Left colon (tissue), 2 donors: ENCODE measurements around the gene NKX2-4. TPM values are rescaled to one million over a fixed set of nuclear protein-coding genes. Genes with fewer than 3 reads are reported as not detected.
A peak's percentile ranks its signal among the peaks of the same experiment; 100 is the strongest.

Experiments used
- ATAC-seq: fragments of 200-7000 bp; cut with Tn5 transposase; one replicate; pipeline ENCODE4 v1.9.1; 2020; ENCODE audit warnings: mild to moderate bottlenecking, moderate library complexity
- DNase-seq, 2 donors: peaks; one replicate each; pipeline ENCODE4 v3.0.0-alpha.2; 2020
- intact Hi-C, 2 donors: fragments of 100-400 bp; cut with DNase I in 1 of 2; cut with micrococcal nuclease in 1 of 2; formaldehyde crosslinking; loops; one replicate each; pipeline versions ENCODE4 v1.11.2 to v1.14.0; 2022; cut with DNase I, micrococcal nuclease
- total RNA-seq, 2 donors: library from RNA; stranded (reverse); fragmentation: NEBNext Ultra II Directional; extraction: Animal tissue kit (Norgen Biotek cat#: 25700); gene quantifications; one replicate each; pipeline ENCODE4 v1.2.1, GENCODE V29; 2021
- donor health status: DM: no; HTN: no; CAD: no.
- donor health status: DM: yes; HTN: yes; CAD: no.

The NKX2-4 gene
- total RNA-seq, 2 donors from 2014 or later = not detected

GRCh38 chr20:21395666-21396598 is 1.4 kb downstream of the NKX2-4 start:
- DNase-seq (peak in 1 of 2 donors; percentile 7), ATAC-seq (peak; percentile 32)
- intact Hi-C loops = no loop called here

GRCh38 chr20:21395051-21395665 is 2.2 kb downstream of the NKX2-4 start:
- intact Hi-C loops = no loop called here
- ATAC-seq (no peak), DNase-seq (no peak)

GRCh38 chr20:21394551-21394950 is 2.8 kb downstream of the NKX2-4 start:
- intact Hi-C loops = no loop called here
- ATAC-seq (no peak), DNase-seq (no peak)

- no peak for ATAC-seq
- DNase-seq = no peak
- intact Hi-C loops = no loop called here
Measured at GRCh38 chr20:21393816-21394519, 3.4 kb downstream of the NKX2-4 start.

- intact Hi-C loops = no loop called here
- no peak for ATAC-seq
- no peak for DNase-seq
Measured at GRCh38 chr20:21393166-21393565, 4.2 kb downstream of the NKX2-4 start.

GRCh38 chr20:21391972-21392352 is 5.4 kb downstream of the NKX2-4 start:
- DNase-seq = no peak
- ATAC-seq = no peak
- intact Hi-C loops = no loop called here

GRCh38 chr20:21391185-21391971 is 5.9 kb downstream of the NKX2-4 start:
- DNase-seq (no peak), ATAC-seq (no peak)
- intact Hi-C loops = no loop called here

GRCh38 chr20:21390768-21391167 is 6.6 kb downstream of the NKX2-4 start:
- intact Hi-C loops = no loop called here
- no peak for DNase-seq
- ATAC-seq = no peak

- DNase-seq = no peak
- intact Hi-C loops = no loop called here
- no peak for ATAC-seq
Measured at GRCh38 chr20:21389368-21389767, 8.0 kb downstream of the NKX2-4 start.

GRCh38 chr20:21388566-21388965 is 8.8 kb downstream of the NKX2-4 start:
- intact Hi-C loops = no loop called here

GRCh38 chr20:21387528-21387927 is 9.8 kb downstream of the NKX2-4 start:
- intact Hi-C loops = no loop called here
- ATAC-seq (no peak), DNase-seq (no peak)

More at GRCh38 chr20:21388566-21388965, 8.8 kb downstream of the NKX2-4 start:
- ATAC-seq (no peak), DNase-seq (no peak)

- ATAC-seq = no peak
- intact Hi-C loops = no loop called here
- DNase-seq = no peak
Measured at GRCh38 chr20:21386111-21386510, 11.2 kb downstream of the NKX2-4 start.

- intact Hi-C loops = no loop called here
- no peak for ATAC-seq
- no peak for DNase-seq
Measured at GRCh38 chr20:21384308-21384892, 12.9 kb downstream of the NKX2-4 start.

GRCh38 chr20:21381619-21382018 is 15.7 kb downstream of the NKX2-4 start:
- ATAC-seq = no peak
- DNase-seq = no peak
- intact Hi-C loops = no loop called here

GRCh38 chr20:21380711-21381110 is 16.6 kb downstream of the NKX2-4 start:
- no peak for ATAC-seq

GRCh38 chr20:21378259-21378658 is 19.1 kb downstream of the NKX2-4 start:
- intact Hi-C loops = no loop called here
- DNase-seq = no peak
- no peak for ATAC-seq

More at GRCh38 chr20:21380711-21381110, 16.6 kb downstream of the NKX2-4 start:
- intact Hi-C loops = no loop called here
- DNase-seq = no peak

GRCh38 chr20:21377701-21378100 is 19.6 kb downstream of the NKX2-4 start:
- ATAC-seq = no peak

GRCh38 chr20:21376626-21377025 is 20.7 kb downstream of the NKX2-4 start:
- no peak for DNase-seq
- intact Hi-C loops = no loop called here
- no peak for ATAC-seq

More at GRCh38 chr20:21377701-21378100, 19.6 kb downstream of the NKX2-4 start:
- no peak for DNase-seq
- intact Hi-C loops = no loop called here

- intact Hi-C loops = no loop called here
- DNase-seq = no peak
- ATAC-seq = no peak
Measured at GRCh38 chr20:21373436-21373835, 23.9 kb downstream of the NKX2-4 start.
